Natural killer cell (primary cell): ENCODE data around the gene G6PD. TPM values are rescaled to one million over a fixed set of nuclear protein-coding genes. Genes with fewer than 3 reads are reported as not detected.
"Not testable (repeated sequence)": the region's sequence is repeated elsewhere in the genome, so short reads cannot be mapped to it uniquely, and the experiment has no call there.

Experiments used
- ATAC-seq, 3 donors: fragments of 150-1000 bp in 2 of 3; fragments of 200-7000 bp in 1 of 3; cut with Tn5 transposase; 1 replicate in 1 of 3; 2 replicates in 2 of 3; pipeline ENCODE4 v1.10.0; 2021; ENCODE audit warnings: mild to moderate bottlenecking in 2 of 3, moderate library complexity in 2 of 3
- DNase-seq, 2 donors: peaks; one replicate each; pipeline versions ENCODE4 v3.0.0 to v3.0.0-alpha.2; 2013 to 2021; ENCODE audit warnings: mixed read lengths in 1 of 2
- H3K27ac ChIP-seq: one replicate; pipeline ENCODE4 v1.5.1; 2013; ENCODE audit warnings: mild to moderate bottlenecking, low read length
- H3K27me3 ChIP-seq: one replicate; pipeline ENCODE4 v1.6.1; 2013; ENCODE audit warnings: low read length; ENCODE audit not compliant: control insufficient read depth, insufficient read depth
- H3K36me3 ChIP-seq: one replicate; pipeline ENCODE4 v1.6.1; 2013; ENCODE audit warnings: low read length; ENCODE audit not compliant: control insufficient read depth, insufficient read depth
- H3K4me1 ChIP-seq: one replicate; pipeline ENCODE4 v1.6.1; 2013; ENCODE audit warnings: low read length; ENCODE audit not compliant: control insufficient read depth, insufficient read depth
- H3K4me3 ChIP-seq: one replicate; pipeline ENCODE4 v1.5.1; 2013; ENCODE audit warnings: low read length
- H3K9me3 ChIP-seq: one replicate; pipeline ENCODE4 v1.6.1; 2013; ENCODE audit warnings: low read length; ENCODE audit not compliant: control insufficient read depth, insufficient read depth
- H3K27ac Mint-ChIP-seq, 2 donors: one replicate each; pipeline ENCODE4 v1.8.0; 2022; ENCODE audit warnings: mild to moderate bottlenecking in 2 of 2, mixed read lengths in 2 of 2, moderate library complexity in 1 of 2
- H3K27me3 Mint-ChIP-seq, 2 donors: one replicate each; pipeline ENCODE4 v1.8.0; 2022; ENCODE audit warnings: low read depth in 2 of 2, mixed read lengths in 2 of 2
- H3K36me3 Mint-ChIP-seq: one replicate; pipeline ENCODE4 v1.8.0; 2022; ENCODE audit warnings: mixed read lengths
- H3K4me1 Mint-ChIP-seq, 2 donors: one replicate each; pipeline ENCODE4 v1.8.0; 2022; ENCODE audit warnings: mixed read lengths in 2 of 2
- H3K4me3 Mint-ChIP-seq: one replicate; pipeline ENCODE4 v1.8.0; 2022; ENCODE audit warnings: mild to moderate bottlenecking, moderate library complexity, mixed read lengths
- H3K9me3 Mint-ChIP-seq, 2 donors: one replicate each; pipeline ENCODE4 v1.8.0; 2022; ENCODE audit warnings: mixed read lengths in 2 of 2
- WGBS: methylation state at CpG from one replicate; pipeline ENCODE4 v1.1.7; 2013; ENCODE audit warnings: missing lambda C conversion rate; ENCODE audit not compliant: insufficient coverage; 5-methylcytosine and 5-hydroxymethylcytosine counted together
- intact Hi-C: fragments of 100-400 bp; cut with micrococcal nuclease; formaldehyde crosslinking; loops from one replicate; pipeline ENCODE4 v1.14.2; 2022
- total RNA-seq, 4 donors: library from RNA; stranded (reverse); fragments of 120-200 nt in 1 of 4; gene quantifications; one replicate each; pipeline versions ENCODE4 v1.2.3 to v1.2.4, GENCODE V29; 2013 to 2022

The G6PD gene
- total RNA-seq, 3 donors from 2014 or later (not counting 1 experiment from before 2014, with no cell fraction given): 184 to 220 (median 197) TPM

DNA sequence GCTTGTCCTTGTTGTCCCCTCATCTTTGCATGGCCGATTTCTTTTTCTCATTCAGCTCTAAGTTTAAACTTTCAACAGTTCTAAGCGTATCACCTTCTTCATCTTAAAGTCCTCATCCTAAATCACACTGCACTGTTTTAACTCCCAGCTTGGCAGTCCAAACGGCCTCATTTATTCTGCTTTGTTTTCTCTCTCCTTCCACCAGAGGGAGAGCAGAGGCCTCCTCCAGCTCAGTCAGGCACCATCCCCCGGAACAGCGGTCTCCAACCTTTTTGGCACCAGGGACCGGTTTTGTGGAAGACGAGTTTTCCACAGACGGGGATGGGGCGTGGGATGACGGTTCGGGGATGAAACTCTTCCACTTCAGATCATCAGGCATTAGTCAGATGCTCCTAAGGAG, 23.7 kb upstream of the G6PD start:
- H3K36me3 Mint-ChIP-seq, H3K27ac ChIP-seq, H3K27ac Mint-ChIP-seq, H3K4me1 ChIP-seq, DNase-seq, H3K9me3 Mint-ChIP-seq, H3K27me3 Mint-ChIP-seq, H3K4me3 ChIP-seq, H3K9me3 ChIP-seq, H3K4me1 Mint-ChIP-seq, H3K27me3 ChIP-seq, intact Hi-C loops, H3K4me3 Mint-ChIP-seq, H3K36me3 ChIP-seq, ATAC-seq: not testable (repeated sequence)
- WGBS: no CpG with 5 or more reads among the region's 11 CpGs

DNA sequence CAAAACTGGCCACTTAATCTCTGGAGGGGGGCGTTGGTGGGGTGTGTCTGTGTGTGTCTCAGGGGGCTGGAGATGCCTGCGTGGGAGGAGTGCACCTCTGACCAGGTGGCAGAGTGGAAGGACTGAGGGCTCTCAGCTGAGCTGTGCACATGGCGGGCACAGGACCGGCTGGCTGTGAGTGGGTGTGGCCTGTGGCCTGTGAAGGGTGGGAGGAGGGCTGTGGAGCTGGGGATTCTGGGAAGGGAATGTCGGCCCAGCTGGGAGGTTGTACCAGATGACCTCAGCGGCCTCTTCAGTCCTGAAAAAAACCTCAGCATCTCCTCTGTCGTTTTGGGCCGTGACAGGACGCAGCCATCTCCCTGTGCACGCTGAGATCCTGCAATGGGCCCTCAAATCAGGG, 15.6 kb upstream of the G6PD start:
- ATAC-seq, H3K4me1 ChIP-seq, H3K9me3 Mint-ChIP-seq, H3K36me3 Mint-ChIP-seq, H3K9me3 ChIP-seq, H3K4me3 Mint-ChIP-seq, H3K27ac Mint-ChIP-seq, intact Hi-C loops, H3K27ac ChIP-seq, H3K27me3 Mint-ChIP-seq, H3K36me3 ChIP-seq, H3K4me1 Mint-ChIP-seq, H3K4me3 ChIP-seq, DNase-seq, H3K27me3 ChIP-seq: not testable (repeated sequence)
- WGBS: no CpG with 5 or more reads among the region's 10 CpGs

GRCh38 chrX:154560326-154560725, 13.7 kb upstream of the G6PD start:
- H3K36me3 Mint-ChIP-seq, H3K4me3 Mint-ChIP-seq, H3K27ac ChIP-seq, H3K4me3 ChIP-seq, intact Hi-C loops, H3K4me1 Mint-ChIP-seq, H3K27ac Mint-ChIP-seq, H3K27me3 Mint-ChIP-seq, H3K4me1 ChIP-seq, DNase-seq, H3K9me3 ChIP-seq, H3K36me3 ChIP-seq, H3K27me3 ChIP-seq, H3K9me3 Mint-ChIP-seq: not testable (repeated sequence)
- ATAC-seq: peak in 1 of 3 donors; percentile 37
- WGBS: no CpG with 5 or more reads among the region's 31 CpGs

- ATAC-seq, DNase-seq, H3K9me3 Mint-ChIP-seq, H3K4me1 ChIP-seq, H3K4me3 ChIP-seq, H3K27me3 ChIP-seq, H3K36me3 ChIP-seq, H3K36me3 Mint-ChIP-seq, intact Hi-C loops, H3K4me1 Mint-ChIP-seq, H3K4me3 Mint-ChIP-seq, H3K27me3 Mint-ChIP-seq, H3K27ac Mint-ChIP-seq, H3K9me3 ChIP-seq, H3K27ac ChIP-seq: not testable (repeated sequence)
- WGBS: no CpG with 5 or more reads among the region's 21 CpGs
Observed at GRCh38 chrX:154558896-154559295, 12.2 kb upstream of the G6PD start.

DNA sequence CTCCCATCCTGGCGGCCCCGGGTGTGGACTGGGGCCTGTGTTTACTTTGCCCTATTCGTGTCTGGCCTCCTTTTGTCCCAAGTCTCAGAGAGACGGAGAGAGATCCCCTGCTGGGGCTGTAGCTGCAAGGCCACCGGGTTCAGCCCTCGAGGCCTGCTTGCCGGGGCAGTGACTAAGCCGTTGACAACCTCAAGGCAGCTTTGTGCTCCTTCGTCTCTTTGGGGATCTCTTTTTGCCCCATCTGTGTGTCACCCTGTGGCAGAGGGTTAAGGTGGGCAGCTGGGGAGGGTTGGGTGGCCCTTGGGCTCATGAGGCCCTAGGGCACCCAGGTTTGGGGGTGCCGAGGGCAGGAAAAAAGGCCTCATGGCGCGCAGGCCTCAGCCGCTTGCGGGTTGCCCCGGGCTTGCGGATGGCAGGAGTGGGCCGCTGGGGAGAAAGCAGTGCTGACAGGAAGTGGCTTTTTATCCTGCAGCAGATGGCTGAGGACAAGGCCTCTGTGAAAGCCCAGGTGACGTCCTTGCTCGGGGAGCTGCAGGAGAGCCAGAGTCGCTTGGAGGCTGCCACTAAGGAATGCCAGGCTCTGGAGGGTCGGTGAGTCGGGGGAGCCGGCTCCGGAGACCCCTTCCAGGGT, 11.5 kb upstream of the G6PD start:
- H3K27me3 ChIP-seq, H3K36me3 Mint-ChIP-seq, H3K9me3 Mint-ChIP-seq, intact Hi-C loops, DNase-seq, H3K4me3 ChIP-seq, H3K4me3 Mint-ChIP-seq, H3K4me1 Mint-ChIP-seq, H3K27ac Mint-ChIP-seq, H3K27me3 Mint-ChIP-seq, H3K4me1 ChIP-seq, H3K36me3 ChIP-seq, H3K27ac ChIP-seq, H3K9me3 ChIP-seq: not testable (repeated sequence)
- 58% methylated on average over 5 of the region's 24 CpGs for WGBS
- ATAC-seq: peak; percentile 71 to 75 (median 74)

DNA sequence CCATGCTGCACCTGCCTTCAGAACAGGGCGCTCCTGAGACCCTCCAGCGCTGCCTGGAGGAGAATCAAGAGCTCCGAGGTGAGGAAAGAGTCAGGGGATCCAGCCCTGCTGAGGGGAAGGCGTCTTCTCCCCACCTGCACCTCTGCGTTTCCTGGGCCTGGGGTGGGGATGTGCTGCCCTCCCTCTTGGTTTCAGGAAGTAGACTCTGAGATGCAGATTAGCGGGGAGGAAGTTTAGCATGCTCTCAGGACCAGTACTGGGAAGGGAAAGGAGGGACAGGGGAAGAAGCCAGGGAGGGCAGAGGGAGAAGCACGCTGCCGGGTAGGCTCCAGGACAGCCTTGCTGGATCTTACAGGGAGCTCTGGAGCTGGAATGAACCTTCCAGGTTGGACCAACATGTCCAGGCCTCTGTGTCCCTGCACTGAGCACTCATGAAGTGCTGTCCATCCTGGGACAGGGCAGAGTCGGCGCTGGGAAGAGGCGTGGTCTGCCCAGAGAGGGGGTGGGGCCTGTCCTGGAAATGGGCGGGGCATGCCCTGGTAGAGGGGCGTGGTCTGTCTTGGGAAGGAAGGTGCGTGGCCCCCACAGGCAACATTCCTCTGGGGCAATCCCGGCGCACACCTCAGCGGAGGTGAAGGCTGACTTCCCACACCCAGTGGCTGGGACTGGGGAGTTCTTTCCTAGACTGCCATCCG, 5.6 kb upstream of the G6PD start:
- ATAC-seq, DNase-seq, H3K27ac ChIP-seq, H3K27me3 Mint-ChIP-seq, H3K9me3 ChIP-seq, H3K36me3 Mint-ChIP-seq, H3K4me3 Mint-ChIP-seq, H3K27me3 ChIP-seq, H3K4me3 ChIP-seq, intact Hi-C loops, H3K9me3 Mint-ChIP-seq: not testable (repeated sequence)
- WGBS: 74% methylated on average over 6 of the region's 18 CpGs
- Histone ChIP-seq H3K36me3 (peaks cover 11% of the 10 kb centered on the region), H3K4me1 (peaks cover 26% of the 10 kb centered on the region)
- peak overlapping the region; percentile 41 to 45 for H3K27ac Mint-ChIP-seq
- H3K4me1 Mint-ChIP-seq: peaks cover 17 to 35% of the 10 kb centered on the region in 2 donors
